GM23338 (cell line): ENCODE data around the gene C2CD2L. TPM values are rescaled to one million over a fixed set of nuclear protein-coding genes. Genes with fewer than 3 reads are reported as not detected.
A peak's percentile ranks its signal among the peaks of the same experiment; 100 is the strongest.

Experiments
- ATAC-seq: fragments of 200-7000 bp; cut with Tn5 transposase; 3 replicates; pipeline ENCODE4 v1.9.1; 2020
- DNase-seq: peaks from one replicate; pipeline ENCODE4 v3.0.0-alpha.2; 2015; ENCODE audit warnings: low spot score
- H2AFZ ChIP-seq: fragments of 200-600 bp; sonication (generic); 2 replicates; pipeline ENCODE4 v1.8.0; 2016; ENCODE audit warnings: antibody characterized with exemption, mild to moderate bottlenecking, moderate library complexity
- H3F3A ChIP-seq: fragments of 200-600 bp; sonication (generic); replicated peaks from 2 replicates; pipeline ENCODE4 v1.8.0; 2017; ENCODE audit warnings: antibody characterized with exemption, mixed run types, low read depth
- H3K27ac ChIP-seq: fragments of 200-600 bp; sonication (generic); 2 replicates; pipeline ENCODE4 v1.6.1; 2016; ENCODE audit warnings: low read depth
- H3K27me3 ChIP-seq: fragments of 200-600 bp; sonication (generic); 2 replicates; pipeline ENCODE4 v1.8.0; 2016; ENCODE audit warnings: mild to moderate bottlenecking, mixed run types, moderate library complexity; ENCODE audit not compliant: insufficient read depth
- H3K36me3 ChIP-seq: fragments of 200-600 bp; sonication (generic); 2 replicates; pipeline ENCODE4 v1.8.0; 2016; ENCODE audit warnings: mild to moderate bottlenecking; ENCODE audit not compliant: insufficient read depth
- H3K4me1 ChIP-seq: fragments of 200-600 bp; sonication (generic); 2 replicates; pipeline ENCODE4 v1.8.0; 2016; ENCODE audit warnings: mild to moderate bottlenecking, moderate library complexity; ENCODE audit not compliant: insufficient read depth
- H3K4me2 ChIP-seq: fragments of 200-600 bp; sonication (generic); 2 replicates; pipeline ENCODE4 v1.7.1; 2017; ENCODE audit warnings: mixed run types
- H3K4me3 ChIP-seq: fragments of 200-600 bp; sonication (generic); 2 replicates; pipeline ENCODE4 v1.6.1; 2016; ENCODE audit warnings: mixed run types
- H3K79me2 ChIP-seq: fragments of 200-600 bp; sonication (generic); replicated peaks from 2 replicates; pipeline ENCODE4 v1.8.0; 2017; ENCODE audit warnings: mild to moderate bottlenecking; ENCODE audit not compliant: insufficient read depth
- H3K9me2 ChIP-seq: fragments of 200-600 bp; sonication (generic); 2 replicates; pipeline ENCODE4 v1.8.0; 2017; ENCODE audit not compliant: insufficient read depth
- H4K20me1 ChIP-seq: fragments of 200-600 bp; sonication (generic); replicated peaks from 2 replicates; pipeline ENCODE4 v1.8.0; 2017; ENCODE audit warnings: mild to moderate bottlenecking; ENCODE audit not compliant: insufficient read depth
- H3K27ac Mint-ChIP-seq: 2 replicates; pipeline ENCODE4 v1.8.0; 2020; ENCODE audit warnings: inconsistent platforms, mild to moderate bottlenecking, moderate library complexity, mixed read lengths
- H3K27me3 Mint-ChIP-seq: 3 replicates; pipeline ENCODE4 v1.8.0; 2022; ENCODE audit warnings: low read depth, mild to moderate bottlenecking, moderate library complexity, mixed read lengths, inconsistent platforms; ENCODE audit not compliant: insufficient read depth, poor library complexity
- H3K36me3 Mint-ChIP-seq: 3 replicates; pipeline ENCODE4 v1.8.0; 2021; ENCODE audit warnings: low read depth, mild to moderate bottlenecking, inconsistent platforms, moderate library complexity, mixed read lengths
- H3K4me1 Mint-ChIP-seq: 3 replicates; pipeline ENCODE4 v1.8.0; 2020; ENCODE audit warnings: mild to moderate bottlenecking, inconsistent platforms, mixed read lengths
- H3K4me3 Mint-ChIP-seq: 3 replicates; pipeline ENCODE4 v1.8.0; 2021; ENCODE audit warnings: moderate library complexity, mild to moderate bottlenecking, inconsistent platforms, mixed read lengths
- H3K9me3 Mint-ChIP-seq: 3 replicates; pipeline ENCODE4 v1.8.0; 2020; ENCODE audit warnings: moderate library complexity, mild to moderate bottlenecking, inconsistent platforms, mixed read lengths
- CREB1 ChIP-seq: fragments of 250-450 bp; sonication (Bioruptor Pico); IDR thresholded peaks from 2 replicates; pipeline ENCODE4 v1.5.0; 2020; ENCODE audit warnings: low read depth, mild to moderate bottlenecking, moderate library complexity
- JUNB ChIP-seq: IDR thresholded peaks from one replicate; pipeline ENCODE4 v1.6.1; 2016; ENCODE audit warnings: antibody characterized with exemption; ENCODE audit not compliant: unreplicated experiment
- NANOG ChIP-seq: IDR thresholded peaks from 2 replicates; pipeline ENCODE4 v1.6.1; 2016; ENCODE audit warnings: antibody characterized with exemption, borderline replicate concordance
- POLR2AphosphoS5 ChIP-seq: IDR thresholded peaks from 2 replicates; pipeline ENCODE4 v1.6.1; 2016; ENCODE audit warnings: antibody characterized with exemption, low read depth
- STAT1 ChIP-seq: IDR thresholded peaks from one replicate; pipeline ENCODE4 v1.6.1; 2016; ENCODE audit warnings: antibody characterized with exemption; ENCODE audit not compliant: unreplicated experiment
- ZNF114 ChIP-seq: fragments of 250-450 bp; sonication (Bioruptor Pico); IDR thresholded peaks from 2 replicates; pipeline ENCODE4 v1.5.0; 2020; ENCODE audit warnings: mild to moderate bottlenecking, moderate library complexity
- ZNF462 ChIP-seq: fragments of 250-450 bp; sonication (Bioruptor Pico); IDR thresholded peaks from 2 replicates; pipeline ENCODE4 v1.5.0; 2020; ENCODE audit warnings: mild to moderate bottlenecking, moderate library complexity
- polyA plus RNA-seq: library from polyadenylated mRNA; unstranded; fragments of >200 nt; fragmentation: Nextera tagmentation; extraction: Ambion mirVana; gene quantifications from 2 replicates; pipeline ENCODE4 v1.2.1, GENCODE V29; 2016
- total RNA-seq: library from RNA; depleted of rRNA; stranded (reverse); fragments of >200 nt; shearing (Covaris generic); gene quantifications from 2 replicates; pipeline ENCODE4 v1.2.3, GENCODE V29; 2014

C2CD2L gene
- total and polyA plus RNA-seq, 2 experiments from 2014 or later = 1.4 to 4.4 TPM

GRCh38 chr11:119108857-119109221 lies 1.7 kb downstream of the C2CD2L start:
- Histone ChIP-seq H3K4me1 (peaks cover 18% of the 10 kb centered on the region), H3K27me3 (peaks cover 20% of the 10 kb centered on the region), H3K4me2 (peak overlapping the region; percentile 99; the same call in 1 of the 2 replicates), H3K36me3 (no peaks in the 10 kb centered on the region), H3K9me2 (no peaks in the 10 kb centered on the region), H3K27ac (no peak overlapping the region), H2AFZ (no peak overlapping the region), H4K20me1 (no peaks in the 10 kb centered on the region), H3K79me2 (no peaks in the 10 kb centered on the region), H3F3A (peaks cover 9% of the 10 kb centered on the region; the same call in 1 of the 2 replicates), H3K4me3 (peak overlapping the region; percentile 84; the same call in 1 of the 2 replicates)
- ATAC-seq (no peak), DNase-seq (no peak)
- peak overlapping the region; percentile 76 for H3K4me3 Mint-ChIP-seq
- peaks cover 21% of the 10 kb centered on the region for H3K27me3 Mint-ChIP-seq
- TF ChIP-seq STAT1 = no peak
- no peak for TF ChIP-seq POLR2AphosphoS5
- TF ChIP-seq NANOG = no peak
- no peak for TF ChIP-seq CREB1
- no peak for TF ChIP-seq ZNF462 (CRISPR knock-in tag)
- TF ChIP-seq JUNB = no peak
- H3K36me3 Mint-ChIP-seq = no peaks in the 10 kb centered on the region; the same call in 2 of the 3 replicates
- no peaks in the 10 kb centered on the region for H3K9me3 Mint-ChIP-seq
- peaks cover 26% of the 10 kb centered on the region for H3K4me1 Mint-ChIP-seq
- H3K27ac Mint-ChIP-seq = no peak overlapping the region

- Histone ChIP-seq H3K27me3 (peaks cover 20% of the 10 kb centered on the region), H3K4me3 (no peak overlapping the region), H3K4me1 (peaks cover 18% of the 10 kb centered on the region), H3K4me2 (no peak overlapping the region), H3K27ac (no peak overlapping the region), H3F3A (peaks cover 5% of the 10 kb centered on the region; the same call in 1 of the 2 replicates), H2AFZ (no peak overlapping the region), H4K20me1 (no peaks in the 10 kb centered on the region), H3K79me2 (no peaks in the 10 kb centered on the region), H3K9me2 (no peaks in the 10 kb centered on the region), H3K36me3 (no peaks in the 10 kb centered on the region)
- H3K27ac Mint-ChIP-seq = no peak overlapping the region
- H3K36me3 Mint-ChIP-seq = no peaks in the 10 kb centered on the region; the same call in 2 of the 3 replicates
- H3K4me1 Mint-ChIP-seq = peaks cover 25% of the 10 kb centered on the region
- DNase-seq (no peak), ATAC-seq (no peak)
- no peaks in the 10 kb centered on the region for H3K9me3 Mint-ChIP-seq
- H3K4me3 Mint-ChIP-seq = no peak overlapping the region; the same call in 2 of the 3 replicates
- peaks cover 21% of the 10 kb centered on the region for H3K27me3 Mint-ChIP-seq
- TF ChIP-seq ZNF462 (CRISPR knock-in tag) (no peak), JUNB (no peak), STAT1 (no peak), ZNF114 (CRISPR knock-in tag) (no peak), CREB1 (no peak)
Observed at GRCh38 chr11:119109843-119110242, 2.7 kb downstream of the C2CD2L start.
